NCI-H1048 (cell line): Measurements from ENCODE around the gene RBFOX1.
"Not testable (repeated sequence)": the region's sequence is repeated elsewhere in the genome, so short reads cannot be mapped to it uniquely, and the experiment has no call there.

Experiments
- DNase-seq: peaks from one replicate; lab custom pipeline; 2025; lab: John Stamatoyannopoulos, UW

The RBFOX1 gene

GRCh38 chr16:7470344-7470743 is 137.7 kb downstream of the RBFOX1 start:
- DNase-seq, result no peak

GRCh38 chr16:7471268-7471667 is 138.6 kb downstream of the RBFOX1 start:
- no peak for DNase-seq

GRCh38 chr16:7482032-7482431 is 149.4 kb downstream of the RBFOX1 start:
- DNase-seq, result no peak

GRCh38 chr16:7482596-7483290 is 150.1 kb downstream of the RBFOX1 start:
- DNase-seq, result no peak

- no peak for DNase-seq
Measured at GRCh38 chr16:7487574-7488323, 155.1 kb downstream of the RBFOX1 start.

- DNase-seq, result no peak
Measured at GRCh38 chr16:7492122-7492521, 159.5 kb downstream of the RBFOX1 start.

DNA sequence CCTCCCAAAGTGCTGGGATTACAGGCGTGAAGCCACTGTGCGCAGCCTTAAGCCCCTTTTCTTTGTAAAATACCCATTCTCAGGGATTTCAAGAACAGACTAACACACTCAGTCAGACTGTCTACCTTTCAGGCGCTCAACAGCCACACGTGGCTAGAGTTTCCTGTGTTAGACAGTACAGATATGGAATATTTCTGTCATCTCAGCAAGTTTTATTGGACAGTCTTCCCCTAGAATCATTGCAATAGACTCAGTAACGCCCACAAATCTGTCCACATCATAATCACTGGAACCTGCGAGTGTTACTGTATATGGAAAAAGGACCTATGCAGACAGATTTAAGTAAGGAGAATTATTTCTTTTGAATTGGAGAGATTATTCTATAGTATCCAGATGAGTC is 160.5 kb downstream of the RBFOX1 start:
- no peak for DNase-seq

DNA sequence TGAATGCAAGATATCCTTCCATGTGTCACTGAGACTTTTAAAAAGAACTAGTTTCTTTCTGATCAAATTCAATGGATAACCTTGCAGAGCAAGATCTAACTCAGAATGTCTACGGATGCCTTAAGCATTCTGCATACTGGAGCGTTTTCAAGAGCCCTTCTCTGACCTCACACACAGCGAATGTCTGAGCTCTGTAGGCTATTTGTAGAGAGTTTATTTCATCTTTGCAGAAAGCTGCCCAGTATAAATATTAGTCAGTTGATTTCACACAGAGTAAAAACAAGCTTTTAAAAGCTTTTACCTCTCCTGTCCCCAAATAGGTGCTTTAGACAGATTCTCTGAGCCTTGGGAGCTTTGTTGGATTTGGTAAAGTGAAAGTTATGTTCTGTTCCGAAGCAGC is 165.0 kb downstream of the RBFOX1 start:
- no peak for DNase-seq

- DNase-seq, result no peak
Measured at GRCh38 chr16:7501868-7502267, 169.2 kb downstream of the RBFOX1 start.

DNA sequence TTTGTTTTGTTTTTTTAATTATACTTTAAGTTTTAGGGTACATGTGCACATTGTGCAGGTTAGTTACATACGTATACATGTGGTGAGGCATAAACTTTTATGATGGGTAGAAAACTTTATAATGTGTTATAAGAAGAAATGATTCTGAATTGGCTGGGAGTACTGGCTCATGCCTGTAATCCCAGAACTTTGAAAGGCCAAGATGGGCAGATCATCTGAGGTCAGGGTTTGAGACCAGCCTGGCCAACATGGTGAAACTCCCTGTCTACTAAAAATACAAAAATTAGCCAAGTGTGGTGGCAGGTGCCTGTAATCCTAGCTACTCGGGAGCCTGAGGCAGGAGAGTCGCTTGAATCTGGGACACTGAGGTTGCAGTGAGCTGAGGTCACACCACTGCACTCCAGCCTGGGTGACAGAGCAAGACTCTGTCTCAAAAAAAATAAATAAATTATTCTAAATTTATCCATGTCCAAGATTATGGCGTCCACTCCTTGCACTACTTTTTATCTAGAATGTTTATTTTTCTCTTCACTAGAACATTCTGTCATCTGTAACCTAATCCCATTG is 170.0 kb downstream of the RBFOX1 start:
- DNase-seq, result not testable (repeated sequence)

- DNase-seq, result no peak
Measured at GRCh38 chr16:7503666-7504065, 171.0 kb downstream of the RBFOX1 start.

DNA sequence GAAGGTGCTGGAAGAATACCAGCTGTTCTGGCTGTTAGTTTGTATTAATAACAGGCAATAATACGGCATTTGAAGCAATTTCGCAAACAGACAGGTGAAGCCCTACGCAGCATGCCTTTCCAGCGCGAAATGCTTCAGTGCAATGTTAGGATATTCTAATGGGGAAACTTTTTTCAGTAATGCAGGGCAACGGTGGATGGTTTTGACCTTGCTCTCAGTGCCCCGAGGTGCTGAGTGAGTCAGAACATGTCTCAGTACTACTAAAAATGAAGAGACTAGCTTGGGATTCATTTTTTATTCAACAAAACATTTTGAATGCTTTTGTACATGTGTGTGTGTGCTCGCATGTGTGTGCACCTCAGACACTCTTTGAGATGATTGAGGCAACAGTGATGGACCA is 172.2 kb downstream of the RBFOX1 start:
- no peak for DNase-seq

GRCh38 chr16:7505495-7505894 is 172.8 kb downstream of the RBFOX1 start:
- no peak for DNase-seq

DNA sequence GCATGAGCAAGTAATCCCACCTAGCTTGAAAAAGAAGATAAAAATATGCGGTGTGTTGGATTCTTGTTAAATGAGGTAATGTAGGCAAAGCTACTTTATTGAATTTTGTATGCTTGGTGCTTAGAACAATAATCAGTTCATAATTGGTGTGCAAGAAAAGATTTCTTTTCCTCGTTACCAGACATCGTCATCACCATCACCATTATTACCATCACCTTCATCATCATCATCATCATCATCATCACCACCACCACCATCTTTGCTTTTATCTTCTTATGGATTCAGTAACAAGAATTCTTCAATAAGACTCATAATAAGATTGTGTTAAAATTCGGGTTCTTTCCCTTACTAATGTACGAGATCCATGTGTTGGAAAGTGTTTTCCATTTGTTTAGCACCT is 173.7 kb downstream of the RBFOX1 start:
- DNase-seq, result no peak

GRCh38 chr16:7508656-7509055 is 176.0 kb downstream of the RBFOX1 start:
- no peak for DNase-seq

DNA sequence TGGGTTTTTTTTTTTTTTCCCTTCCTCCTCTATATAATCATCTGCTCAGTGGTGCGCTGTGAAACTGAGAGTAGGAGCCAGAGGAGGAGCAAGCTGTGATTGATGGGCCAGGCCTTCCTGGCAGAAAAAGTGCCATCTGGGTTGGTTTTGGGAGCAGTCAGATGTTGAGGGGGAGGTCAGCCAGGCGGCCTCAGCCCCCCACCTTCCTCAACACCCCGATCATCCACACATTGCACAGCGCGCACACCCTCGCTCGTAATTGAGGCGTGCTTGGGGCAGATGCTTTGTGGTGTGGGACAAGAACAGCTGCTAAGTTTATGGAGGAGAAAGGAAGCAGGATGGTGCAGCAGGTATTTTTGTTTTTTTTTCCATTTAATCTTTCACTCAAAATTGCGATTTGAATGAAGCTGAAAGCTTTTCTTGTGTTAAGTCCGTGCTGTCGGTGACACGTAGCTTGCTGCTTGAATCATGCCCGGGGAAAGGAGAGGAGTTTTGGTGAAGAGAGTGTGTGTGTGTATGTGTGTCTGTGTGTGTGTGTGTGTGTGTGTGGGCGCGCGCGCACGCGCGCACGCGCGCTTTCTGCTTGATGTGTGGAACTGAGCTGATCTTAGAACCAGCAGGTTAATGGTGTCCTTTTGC is 177.4 kb downstream of the RBFOX1 start:
- DNase-seq, result no peak

- DNase-seq, result no peak
Measured at GRCh38 chr16:7511549-7512260, 179.1 kb downstream of the RBFOX1 start.

GRCh38 chr16:7512503-7512902 is 179.9 kb downstream of the RBFOX1 start:
- DNase-seq, result no peak

DNA sequence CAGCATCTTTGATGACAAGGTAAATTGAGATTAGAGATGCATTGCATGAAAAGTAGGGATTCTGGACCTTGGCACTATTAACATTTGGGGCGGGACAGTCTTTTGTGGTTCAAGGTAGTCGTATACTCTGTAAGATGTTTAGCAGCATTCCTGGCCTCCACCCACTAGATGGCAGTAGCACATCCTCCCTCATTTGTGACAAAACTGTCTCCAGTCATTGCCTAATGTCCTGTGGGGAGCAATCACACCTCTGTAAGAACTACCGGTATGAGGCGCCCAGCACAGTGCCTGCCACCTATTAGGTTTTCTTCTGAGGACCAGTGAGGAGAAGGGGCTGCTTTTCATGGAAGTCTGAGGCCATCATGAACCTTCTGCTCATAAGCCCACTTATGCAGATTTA is 180.8 kb downstream of the RBFOX1 start:
- DNase-seq, result no peak

GRCh38 chr16:7515543-7515942 is 182.9 kb downstream of the RBFOX1 start:
- no peak for DNase-seq

DNA sequence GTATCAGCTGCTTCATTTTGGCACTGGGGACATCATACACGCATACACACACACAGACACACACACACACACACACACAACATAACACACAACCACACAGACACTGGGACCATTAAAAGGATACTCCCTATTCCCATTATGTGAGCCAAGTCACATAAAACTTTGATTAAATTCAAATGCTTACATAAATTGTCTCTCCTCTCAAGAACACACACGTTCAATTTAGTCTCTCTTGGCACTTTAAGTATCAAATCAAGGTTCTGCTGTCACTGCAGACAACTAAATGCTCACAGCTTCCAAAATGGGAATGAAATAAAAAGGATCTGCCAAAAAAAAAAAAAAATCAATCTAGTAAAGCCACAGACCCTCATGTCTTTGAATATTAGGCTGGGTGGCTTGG is 184.9 kb downstream of the RBFOX1 start:
- DNase-seq, result no peak

DNA sequence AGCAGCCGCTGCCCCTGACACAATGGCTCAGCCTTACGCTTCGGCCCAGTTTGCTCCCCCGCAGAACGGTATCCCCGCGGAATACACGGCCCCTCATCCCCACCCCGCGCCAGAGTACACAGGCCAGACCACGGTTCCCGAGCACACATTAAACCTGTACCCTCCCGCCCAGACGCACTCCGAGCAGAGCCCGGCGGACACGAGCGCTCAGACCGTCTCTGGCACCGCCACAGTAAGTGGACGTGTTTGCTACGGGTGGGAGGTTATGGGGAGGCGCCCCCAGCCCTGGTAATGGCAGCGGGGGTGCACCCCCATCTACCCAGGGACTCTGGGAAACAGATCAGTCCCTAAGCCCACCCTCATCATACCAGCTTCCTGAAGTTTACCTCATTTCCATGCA is 185.5 kb downstream of the RBFOX1 start:
- no peak for DNase-seq
